Measurements from ENCODE around the gene ECT2L.

Gene ECT2L

GRCh38 chr6:138795809-138796603 is at the start of gene ECT2L:
Gene ECT2L, plus strand, starts transcription at chr6:138796087. Its CDS starts 17,188 bp downstream, at chr6:138813275.
- no peak for DNase-seq

DNA sequence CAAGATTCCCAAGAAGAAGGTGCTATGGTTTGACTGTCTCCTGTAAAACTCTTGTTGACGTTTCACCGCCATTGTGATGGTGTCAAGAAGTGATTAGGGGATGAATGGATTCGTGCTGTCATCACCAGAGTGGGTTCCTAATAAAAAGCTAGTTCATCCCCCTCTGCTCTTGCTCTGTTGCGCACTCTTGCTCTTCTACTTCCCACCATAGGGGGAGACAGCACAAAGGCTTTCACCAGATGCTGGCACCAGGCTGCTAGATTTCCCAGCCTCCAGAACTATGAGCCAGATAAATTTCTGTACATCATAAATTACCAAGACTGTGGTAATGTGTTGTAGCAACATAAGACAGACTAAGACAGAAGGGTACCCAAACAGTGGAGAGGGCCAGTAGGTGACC is 43.9 kb upstream of the ECT2L start:
- no peak for DNase-seq

DNA sequence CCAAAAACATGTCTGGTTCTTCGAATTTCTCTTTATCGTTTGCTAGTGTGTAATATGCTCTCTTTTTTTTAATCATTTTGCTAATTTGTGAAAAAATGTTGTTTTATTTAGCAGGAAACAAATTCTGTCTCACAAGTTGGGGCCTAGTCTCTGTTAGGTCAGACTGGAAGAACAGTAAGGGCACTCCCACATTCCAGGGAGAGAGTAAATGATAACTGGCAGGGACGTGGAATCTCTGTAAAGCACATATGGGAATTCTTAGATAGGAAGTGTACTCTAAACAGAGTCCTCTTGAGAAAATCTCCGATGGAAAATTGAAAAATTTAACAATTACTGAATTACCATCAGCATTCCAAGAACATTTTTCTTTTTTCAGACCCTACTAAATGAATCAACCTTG is 38.8 kb upstream of the ECT2L start:
- DNase-seq = no peak

GRCh38 chr6:138765896-138766655 is 29.8 kb upstream of the ECT2L start:
- no peak for DNase-seq

- DNase-seq = no peak
Measured at GRCh38 chr6:138769102-138769676, 26.7 kb upstream of the ECT2L start.

GRCh38 chr6:138772596-138773176 is 23.2 kb upstream of the ECT2L start:
- DNase-seq = no peak

GRCh38 chr6:138773177-138774091 is 22.5 kb upstream of the ECT2L start, which contains the start of gene CCDC28A:
Gene CCDC28A, plus strand, starts transcription at chr6:138773769. Its CDS starts 2,352 bp downstream, at chr6:138776121.
- DNase-seq = peak; percentile 92

GRCh38 chr6:138774370-138774769 is 21.5 kb upstream of the ECT2L start:
- no peak for DNase-seq

- DNase-seq = no peak
Measured at GRCh38 chr6:138776659-138777058, 19.2 kb upstream of the ECT2L start.

GRCh38 chr6:138778331-138778730 is 17.6 kb upstream of the ECT2L start:
- no peak for DNase-seq

DNA sequence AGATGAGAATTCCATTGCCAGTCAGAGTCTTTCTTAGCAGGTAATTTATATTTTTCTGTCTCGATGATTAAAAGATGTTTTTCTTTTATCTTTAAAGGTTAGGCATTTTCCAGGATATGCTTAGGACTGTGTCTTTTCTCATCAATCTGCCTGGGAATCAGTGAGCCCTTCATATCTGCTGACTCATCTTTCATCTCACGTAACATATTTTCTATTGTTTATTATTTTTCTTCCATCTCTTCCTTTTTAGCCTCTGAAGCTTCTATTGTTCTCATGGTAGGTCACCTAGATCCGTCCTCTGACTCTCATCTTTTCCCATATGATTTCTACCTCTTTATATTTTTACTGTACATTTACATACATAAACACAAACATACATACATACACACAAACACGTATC is 13.6 kb upstream of the ECT2L start:
- no peak for DNase-seq

- no peak for DNase-seq
Measured at GRCh38 chr6:138785079-138785478, 10.8 kb upstream of the ECT2L start.

GRCh38 chr6:138785980-138786379 is 9.9 kb upstream of the ECT2L start:
- DNase-seq = no peak

DNA sequence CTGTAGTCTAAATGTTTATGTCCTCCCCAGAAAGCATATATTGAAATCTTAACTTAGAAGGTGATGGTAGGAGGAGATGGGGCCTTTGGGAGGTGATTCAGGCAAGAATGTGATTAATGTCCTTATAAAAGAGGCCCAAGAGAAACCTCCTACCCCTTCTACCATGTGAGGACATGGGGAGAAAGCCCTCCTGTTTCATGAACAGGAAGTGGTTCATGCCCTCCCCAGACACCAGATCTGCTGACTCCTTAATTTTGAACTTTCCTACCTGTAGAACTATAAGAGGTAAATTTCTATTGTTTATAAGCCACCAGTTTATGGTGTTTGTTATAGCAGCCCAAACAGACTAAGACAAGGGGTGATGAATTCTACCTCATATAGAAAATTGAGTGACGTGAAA is 8.7 kb upstream of the ECT2L start:
- no peak for DNase-seq

DNA sequence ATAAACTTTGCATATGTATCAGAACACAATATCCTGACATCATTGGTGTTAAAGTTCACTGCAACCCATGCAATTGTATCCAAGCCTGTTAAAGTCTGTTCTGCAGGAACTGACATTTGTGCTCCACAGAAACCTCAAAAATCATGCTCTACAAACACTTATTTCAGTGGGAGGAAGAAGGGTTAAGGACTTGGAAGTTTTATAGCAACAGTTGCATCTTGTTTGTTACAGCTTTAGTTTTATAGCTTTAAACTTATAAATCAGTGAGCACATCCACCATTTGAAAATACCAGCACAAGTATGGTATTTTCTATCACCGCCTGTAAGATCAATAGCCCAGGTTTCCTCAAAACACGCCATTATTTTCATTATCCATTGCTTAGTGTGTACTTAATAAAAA is 884 bp downstream of the ECT2L start:
- DNase-seq = no peak

DNA sequence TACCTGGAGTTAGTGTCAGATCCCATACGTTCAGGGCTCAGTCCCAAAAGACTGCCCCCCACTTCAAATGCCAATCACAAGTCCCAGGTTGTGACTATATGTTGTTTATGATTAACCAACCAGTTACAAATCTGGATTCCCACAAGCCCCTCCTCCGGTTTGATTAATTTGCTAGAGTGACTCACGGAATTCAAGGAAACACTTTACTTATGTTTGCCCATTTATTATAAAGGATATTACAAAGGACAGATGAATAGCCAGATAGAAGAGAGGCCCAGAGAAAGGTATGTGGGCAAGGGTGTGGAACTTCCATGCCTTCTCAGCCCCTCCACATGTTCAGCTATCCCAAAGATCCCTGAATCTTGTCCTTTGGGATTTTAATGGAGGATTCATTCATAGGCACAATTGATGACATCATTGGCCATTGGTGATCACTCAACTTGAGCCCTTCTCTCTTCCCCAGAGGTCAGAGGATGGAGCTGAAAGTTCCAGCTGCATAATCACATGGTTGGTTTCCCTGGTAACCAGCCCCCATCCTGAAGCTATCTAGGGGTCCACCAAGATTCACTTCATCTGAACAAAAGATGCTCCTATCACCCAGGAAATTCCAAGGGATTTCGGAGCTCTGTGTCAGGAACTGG is 2.0 kb downstream of the ECT2L start:
- DNase-seq = no peak

DNA sequence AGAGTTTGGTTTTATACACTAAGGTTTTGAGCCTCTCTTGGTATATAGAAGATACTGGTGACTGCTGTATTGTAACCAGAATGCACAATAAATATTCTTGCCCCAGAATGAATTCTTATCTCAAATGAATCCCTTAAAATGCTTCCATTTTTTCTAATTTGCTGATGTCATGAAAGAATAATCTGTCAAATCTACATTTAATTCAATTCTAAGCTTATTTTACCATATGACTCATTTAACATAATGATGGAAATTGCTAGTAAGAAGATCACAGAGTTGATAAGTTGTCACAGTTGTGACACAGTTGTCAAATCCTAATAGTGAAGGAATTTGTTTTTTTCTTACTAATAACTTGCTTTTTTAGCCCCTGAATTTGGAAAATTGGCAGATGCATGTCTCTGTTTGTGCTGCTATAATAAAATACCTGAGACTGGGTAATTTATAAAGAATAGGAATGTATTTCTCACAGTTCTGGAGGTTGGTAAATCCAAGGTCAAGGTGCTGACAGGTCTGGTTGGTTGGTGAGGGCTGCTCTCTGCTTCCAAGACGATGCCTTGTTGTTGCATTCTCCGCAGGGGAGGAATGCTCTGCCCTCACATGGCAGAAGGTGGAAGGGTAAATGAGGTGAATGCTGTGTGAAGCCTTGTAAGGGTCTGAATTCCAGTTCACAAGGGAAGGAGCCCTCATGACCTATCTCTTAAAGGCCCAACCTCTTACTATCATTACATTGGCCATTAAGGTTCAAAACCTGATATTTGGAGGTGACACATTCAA is 4.7 kb downstream of the ECT2L start:
- no peak for DNase-seq

DNA sequence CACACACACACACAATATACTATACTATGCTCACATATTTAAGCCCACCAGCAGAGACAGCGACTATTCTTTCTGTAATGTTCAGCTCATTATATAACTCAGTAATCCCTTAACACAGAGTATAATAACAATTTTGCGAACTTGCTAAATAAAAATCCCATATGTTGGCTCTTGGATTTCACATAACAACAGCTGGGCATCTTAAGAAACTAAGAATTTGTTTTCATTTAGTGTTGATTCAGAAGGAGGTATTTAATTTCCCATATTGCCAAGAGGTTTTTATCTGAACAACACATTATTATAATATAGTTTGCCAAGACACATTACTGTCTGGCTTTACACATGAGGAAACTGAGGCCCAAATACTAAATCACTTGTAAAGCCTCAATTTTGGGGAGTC is 7.4 kb downstream of the ECT2L start:
- DNase-seq = no peak

DNA sequence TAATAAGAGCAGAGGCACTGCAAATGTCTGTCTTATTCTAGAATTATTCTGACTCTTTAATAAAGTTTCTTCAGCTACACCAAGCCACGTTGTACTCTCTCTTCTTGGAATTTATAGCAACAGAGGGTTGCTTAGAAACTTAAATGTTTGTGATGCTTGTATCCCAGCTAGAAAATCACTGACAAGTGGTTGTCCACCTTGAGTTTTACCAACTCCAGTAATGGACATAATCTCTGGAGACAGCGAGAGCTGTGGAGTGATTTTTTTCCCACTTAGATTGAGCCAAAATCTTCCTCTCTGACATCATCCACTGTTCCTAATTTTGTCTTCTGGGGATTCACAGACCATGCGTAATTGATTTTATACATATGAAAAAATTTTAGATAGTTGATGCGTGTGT is 8.0 kb downstream of the ECT2L start:
- DNase-seq = no peak

DNA sequence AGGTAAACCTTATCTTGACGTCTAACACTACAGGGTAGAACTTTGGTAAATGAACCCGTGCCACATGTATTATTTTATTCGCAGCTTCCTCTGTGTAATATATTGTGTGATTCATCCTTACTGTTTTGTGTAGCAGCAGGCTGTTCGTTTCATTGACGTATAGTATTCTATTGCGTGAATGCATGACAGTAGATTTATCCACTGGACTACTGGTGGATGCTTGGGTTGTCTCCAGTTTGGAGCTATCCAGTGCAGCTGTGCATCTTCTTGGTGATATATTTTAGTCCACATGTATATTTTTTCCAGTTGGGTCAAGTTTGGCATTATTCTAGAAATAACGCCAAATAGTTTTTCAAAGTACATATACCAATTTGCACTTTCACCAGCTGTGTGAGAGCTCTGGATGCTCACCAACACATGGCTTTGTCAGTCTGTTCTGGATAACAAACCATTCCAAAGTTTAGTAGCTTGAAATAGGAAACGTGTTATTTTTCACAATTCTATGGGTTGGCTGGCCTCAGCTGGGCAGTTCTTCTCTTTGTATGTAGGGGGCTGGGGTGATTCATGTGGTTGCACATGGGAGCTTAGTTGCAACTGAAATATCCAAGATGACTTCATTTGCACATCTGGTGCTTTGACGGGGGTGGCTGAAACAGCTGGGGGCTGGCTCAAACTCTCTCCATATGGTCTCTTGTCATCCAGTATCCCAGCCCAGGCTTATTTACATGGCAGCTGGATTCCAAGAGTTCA is 9.3 kb downstream of the ECT2L start:
- no peak for DNase-seq

Measured in T1000 (cell line).